Right lung (tissue), 5 donors: Measurements from ENCODE around the gene NNMT. TPM values are rescaled to one million over a fixed set of nuclear protein-coding genes. Genes with fewer than 3 reads are reported as not detected.
"Not testable (repeated sequence)": the region's sequence is repeated elsewhere in the genome, so short reads cannot be mapped to it uniquely, and the experiment has no call there.

Source experiments
- DNase-seq, 2 donors: peaks; one replicate each; pipeline ENCODE4 v3.0.0-alpha.2; 2013
- polyA plus RNA-seq, 5 donors: library from polyadenylated mRNA; unstranded; fragments of 120-200 nt; gene quantifications; one replicate each; pipeline versions ENCODE4 v1.2.1 to v1.2.3, GENCODE V29; 2013; ENCODE audit warnings: inconsistent platforms in 1 of 5, low replicate concordance in 1 of 5; ENCODE audit not compliant: insufficient read length in 5 of 5, insufficient read depth in 1 of 5

Gene NNMT
- polyA plus RNA-seq, 5 donors, result 1.1 to 4.6 (median 1.9) TPM

- DNase-seq, result no peak
Observed at GRCh38 chr11:114308689-114309089, 12.5 kb downstream of the NNMT start.

GRCh38 chr11:114309517-114309916, 13.3 kb downstream of the NNMT start:
- DNase-seq, result no peak

- no peak for DNase-seq
Observed at GRCh38 chr11:114310095-114310494, 13.9 kb downstream of the NNMT start.

DNA sequence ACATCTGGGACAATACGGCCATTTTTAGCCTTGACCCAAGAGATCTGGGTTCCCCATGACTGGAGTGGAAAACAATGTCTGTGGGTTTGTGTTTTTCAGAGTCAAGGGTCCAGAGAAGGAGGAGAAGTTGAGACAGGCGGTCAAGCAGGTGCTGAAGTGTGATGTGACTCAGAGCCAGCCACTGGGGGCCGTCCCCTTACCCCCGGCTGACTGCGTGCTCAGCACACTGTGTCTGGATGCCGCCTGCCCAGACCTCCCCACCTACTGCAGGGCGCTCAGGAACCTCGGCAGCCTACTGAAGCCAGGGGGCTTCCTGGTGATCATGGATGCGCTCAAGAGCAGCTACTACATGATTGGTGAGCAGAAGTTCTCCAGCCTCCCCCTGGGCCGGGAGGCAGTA, 15.7 kb downstream of the NNMT start:
- DNase-seq, result no peak

GRCh38 chr11:114314096-114314495, 17.9 kb downstream of the NNMT start:
- DNase-seq, result no peak

GRCh38 chr11:114315749-114316368, 19.7 kb downstream of the NNMT start:
- no peak for DNase-seq

DNA sequence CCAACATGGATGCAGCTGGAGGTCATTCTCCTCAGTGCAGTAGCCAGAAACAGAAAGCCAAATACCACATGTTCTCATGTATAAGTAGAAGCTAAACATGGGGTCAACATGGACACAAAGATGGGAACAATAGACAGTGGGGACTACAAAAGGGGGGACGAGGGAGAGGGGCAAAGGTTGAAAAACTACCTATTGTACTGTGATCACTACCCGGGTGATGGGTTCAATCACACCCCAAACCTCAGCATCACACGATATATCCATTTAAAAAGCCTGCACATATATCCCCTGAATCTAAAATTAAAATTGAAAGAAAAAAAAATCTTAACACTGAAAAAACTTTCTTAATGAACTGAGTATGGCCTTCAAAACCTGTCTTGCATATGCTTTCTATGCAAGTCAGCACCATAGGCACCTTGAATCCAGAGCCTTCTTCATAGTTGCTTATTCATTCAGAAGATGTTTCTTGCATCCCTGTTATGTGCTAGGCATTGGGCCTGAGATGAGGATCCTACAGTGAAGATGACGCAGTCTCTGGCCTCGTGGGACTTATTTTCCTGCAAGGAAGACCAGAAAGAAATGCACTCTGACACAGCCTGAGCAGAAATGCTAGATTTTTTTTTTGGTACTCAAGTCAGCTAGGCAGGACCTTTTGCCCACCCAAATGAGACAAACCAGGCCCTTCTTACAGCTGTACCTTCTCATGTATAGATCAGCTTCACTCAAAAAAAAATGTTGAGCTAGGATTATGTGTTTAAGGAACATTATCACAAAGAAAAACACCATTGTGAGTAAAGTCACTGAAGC, 21.0 kb downstream of the NNMT start:
- no peak for DNase-seq

DNA sequence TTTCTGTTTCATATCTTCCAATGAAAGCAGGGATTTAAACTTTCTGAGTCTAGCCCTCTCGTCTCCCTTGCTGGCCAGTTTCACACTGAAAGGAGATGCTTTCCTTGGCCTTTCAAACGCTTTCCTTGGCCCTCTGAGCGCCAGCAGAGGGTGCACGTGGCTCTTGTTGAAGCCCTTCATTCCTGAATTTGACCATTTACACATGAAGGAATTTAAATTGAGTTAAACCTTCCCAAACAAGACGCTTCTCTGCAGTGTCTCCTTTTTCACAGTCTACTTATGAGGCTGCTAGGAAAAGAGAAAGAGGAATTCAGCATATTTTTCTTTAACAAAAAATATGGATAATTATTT, 21.6 kb downstream of the NNMT start:
- DNase-seq, result no peak

DNA sequence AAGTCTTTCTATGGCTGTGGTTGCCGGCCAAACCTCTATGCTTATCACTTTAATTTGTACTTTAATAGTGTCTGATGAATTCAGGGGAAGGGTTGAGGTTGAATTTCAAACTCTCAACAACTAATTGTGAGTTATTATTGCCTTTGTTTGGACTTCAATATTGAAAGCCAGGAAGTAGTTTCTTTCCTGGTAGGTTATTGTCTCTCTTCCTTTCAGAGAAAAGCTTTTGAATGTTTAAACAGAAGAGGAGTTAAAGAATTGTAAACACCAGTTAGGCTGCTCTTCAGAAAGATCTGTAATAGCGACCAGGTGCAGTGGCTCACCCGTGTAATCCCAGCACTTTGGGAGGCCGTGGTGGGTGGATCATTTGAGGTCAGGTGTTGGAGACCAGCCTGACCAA, 22.2 kb downstream of the NNMT start:
- DNase-seq, result no peak

GRCh38 chr11:114319716-114320328, 23.6 kb downstream of the NNMT start:
- DNase-seq, result no peak

DNA sequence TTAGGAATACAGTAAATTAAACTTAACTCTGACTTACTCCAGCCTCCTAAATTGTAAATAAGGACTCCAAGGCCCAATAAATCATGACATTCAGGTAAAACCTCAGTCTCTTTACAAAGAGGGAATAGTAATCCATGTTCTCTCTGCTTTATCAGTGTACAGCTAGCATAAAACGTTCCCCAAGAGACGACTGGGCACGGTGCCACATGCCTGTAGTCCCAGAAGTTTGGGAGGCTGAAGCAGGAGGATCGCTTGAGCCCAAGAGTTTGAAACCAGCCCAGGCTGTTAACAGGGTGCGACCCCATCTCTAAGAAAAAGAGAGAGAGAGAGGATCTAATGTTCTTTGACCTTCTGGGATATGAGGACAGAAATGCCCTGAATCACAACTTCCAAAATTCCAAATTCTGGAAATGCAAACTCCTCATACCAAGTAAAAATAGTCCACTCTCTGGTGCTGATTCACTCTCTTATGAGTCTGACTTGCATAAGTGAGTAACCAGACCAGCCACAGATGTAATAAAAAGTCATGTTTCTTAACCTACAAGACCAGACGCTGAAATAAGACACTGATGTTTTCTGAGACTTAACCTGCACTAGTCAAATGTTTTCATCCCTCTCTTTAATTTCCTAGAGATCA, 25.5 kb downstream of the NNMT start:
- DNase-seq, result no peak

DNA sequence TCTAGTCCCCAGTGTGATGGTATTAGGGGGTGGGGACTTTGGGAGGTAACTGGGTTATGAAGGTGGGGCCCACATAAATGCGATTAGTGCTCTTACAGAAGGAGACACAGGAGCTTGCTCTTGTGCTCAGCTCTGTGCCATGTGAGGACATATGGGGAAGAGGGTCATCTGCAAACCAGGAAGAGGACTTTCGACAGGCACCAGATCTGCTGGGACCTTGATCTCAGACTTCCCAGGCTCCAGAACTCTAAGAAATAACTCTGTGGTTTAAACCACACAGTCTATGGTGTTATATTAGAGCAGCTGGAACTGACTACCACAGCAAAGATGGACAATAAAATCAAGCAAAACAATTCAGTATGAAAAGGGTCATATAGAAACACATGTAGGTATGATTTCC, 26.7 kb downstream of the NNMT start:
- no peak for DNase-seq

DNA sequence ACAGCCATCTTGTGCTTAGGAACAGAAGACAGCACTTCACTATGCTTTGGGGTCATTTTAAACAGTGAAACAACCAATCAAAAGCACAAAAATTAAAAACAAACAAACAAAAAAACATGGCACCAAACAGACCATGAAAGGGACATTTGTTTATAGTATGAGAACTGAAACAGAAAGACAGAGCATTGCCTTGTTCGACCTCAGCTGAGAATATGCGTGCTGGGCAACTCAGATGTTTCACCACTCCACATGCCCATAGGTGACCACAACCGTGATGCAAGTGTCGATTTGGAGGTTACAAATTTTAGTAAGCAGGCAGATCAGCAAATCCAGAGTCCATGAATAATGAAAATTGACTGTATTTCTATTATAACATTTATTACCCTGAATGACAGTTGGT, 30.0 kb downstream of the NNMT start:
- DNase-seq, result no peak

DNA sequence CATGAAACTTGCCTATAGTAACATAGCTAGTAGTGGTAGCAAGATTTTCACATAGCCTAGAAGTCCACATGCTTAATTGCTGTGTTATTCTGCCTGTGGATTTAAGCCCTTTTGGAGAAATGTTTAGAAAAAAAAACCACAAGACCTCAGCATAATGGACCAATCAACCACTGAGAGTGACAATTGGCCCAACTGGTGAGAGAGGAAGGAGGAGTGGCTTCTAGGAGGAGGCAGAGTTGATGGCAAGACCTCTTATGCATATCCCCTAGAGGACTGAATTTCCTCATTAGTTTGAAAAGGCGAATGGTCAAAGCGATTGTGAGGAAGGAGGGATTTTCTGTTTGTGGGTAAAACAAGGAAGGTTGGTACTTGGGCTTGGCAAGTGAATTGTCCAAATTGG, 30.6 kb downstream of the NNMT start:
- DNase-seq, result no peak

GRCh38 chr11:114330373-114330772, 34.2 kb downstream of the NNMT start:
- DNase-seq, result no peak

- DNase-seq, result peak; percentile 21 to 50
Observed at GRCh38 chr11:114340311-114341131, 44.3 kb downstream of the NNMT start.

DNA sequence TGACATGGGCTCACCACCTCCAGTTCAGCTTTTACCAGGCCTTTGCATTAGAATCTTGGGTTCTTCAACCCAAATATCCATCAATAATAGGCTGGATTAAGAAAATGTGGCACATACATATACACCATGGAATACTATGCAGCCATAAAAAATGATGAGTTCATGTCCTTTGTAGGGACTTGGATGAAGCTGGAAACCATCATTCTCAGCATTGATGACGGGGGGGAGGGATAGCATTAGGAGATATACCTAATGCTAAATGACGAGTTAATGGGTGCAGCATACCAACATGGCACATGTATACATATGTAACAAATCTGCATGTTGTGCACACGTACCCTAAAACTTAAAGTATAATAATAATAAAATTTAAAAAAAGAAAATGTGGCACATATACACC, 45.5 kb downstream of the NNMT start:
- DNase-seq, result not testable (repeated sequence)

- no peak for DNase-seq
Observed at GRCh38 chr11:114342476-114342875, 46.3 kb downstream of the NNMT start.

DNA sequence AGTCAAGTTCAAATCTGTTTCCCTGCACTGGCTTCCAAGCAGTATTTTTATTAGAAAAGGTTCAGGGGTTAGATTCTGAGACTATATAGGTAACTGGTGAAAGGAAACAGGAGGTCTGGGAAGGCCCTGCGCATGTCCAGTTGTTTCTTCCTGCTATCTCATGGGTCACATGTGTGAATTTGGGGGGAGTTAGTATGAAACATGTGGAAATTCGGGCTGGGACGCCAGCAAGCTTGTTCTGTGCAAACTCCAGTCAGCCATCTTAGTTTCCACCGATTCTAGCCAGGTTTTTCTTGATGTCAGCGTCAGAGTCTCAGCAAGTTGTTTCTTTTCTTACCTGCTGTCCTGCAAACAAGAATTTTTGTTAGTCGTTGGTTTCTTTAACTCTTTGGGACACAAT, 46.8 kb downstream of the NNMT start:
- no peak for DNase-seq

- DNase-seq, result no peak
Observed at GRCh38 chr11:114343493-114343892, 47.3 kb downstream of the NNMT start.

DNA sequence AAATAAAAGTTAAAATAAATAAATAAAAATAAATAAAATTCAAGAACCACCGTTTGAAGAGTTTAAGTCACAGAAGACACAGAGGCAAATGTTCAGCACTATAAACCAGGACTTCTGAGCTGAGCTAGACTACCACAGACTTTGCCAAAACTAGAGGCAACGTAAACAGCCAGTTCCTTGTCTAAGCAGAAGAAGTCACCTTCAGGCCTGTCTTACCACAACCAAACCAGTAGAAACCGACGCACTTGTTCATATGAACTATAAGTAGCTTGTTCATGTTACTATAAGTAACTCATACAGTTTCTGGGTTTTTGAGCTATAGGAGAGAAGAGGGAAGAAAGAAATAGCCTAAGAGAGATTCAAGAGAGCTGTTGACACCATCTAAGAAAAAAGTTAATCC, 48.3 kb downstream of the NNMT start:
- DNase-seq, result no peak
